Measurements from ENCODE around the gene ALDH8A1. TPM values are rescaled to one million over a fixed set of nuclear protein-coding genes. Genes with fewer than 3 reads are reported as not detected.

ALDH8A1 gene
- total and polyA plus RNA-seq, 2 experiments from 2014 or later = 2.0 to 2.1 TPM

DNA sequence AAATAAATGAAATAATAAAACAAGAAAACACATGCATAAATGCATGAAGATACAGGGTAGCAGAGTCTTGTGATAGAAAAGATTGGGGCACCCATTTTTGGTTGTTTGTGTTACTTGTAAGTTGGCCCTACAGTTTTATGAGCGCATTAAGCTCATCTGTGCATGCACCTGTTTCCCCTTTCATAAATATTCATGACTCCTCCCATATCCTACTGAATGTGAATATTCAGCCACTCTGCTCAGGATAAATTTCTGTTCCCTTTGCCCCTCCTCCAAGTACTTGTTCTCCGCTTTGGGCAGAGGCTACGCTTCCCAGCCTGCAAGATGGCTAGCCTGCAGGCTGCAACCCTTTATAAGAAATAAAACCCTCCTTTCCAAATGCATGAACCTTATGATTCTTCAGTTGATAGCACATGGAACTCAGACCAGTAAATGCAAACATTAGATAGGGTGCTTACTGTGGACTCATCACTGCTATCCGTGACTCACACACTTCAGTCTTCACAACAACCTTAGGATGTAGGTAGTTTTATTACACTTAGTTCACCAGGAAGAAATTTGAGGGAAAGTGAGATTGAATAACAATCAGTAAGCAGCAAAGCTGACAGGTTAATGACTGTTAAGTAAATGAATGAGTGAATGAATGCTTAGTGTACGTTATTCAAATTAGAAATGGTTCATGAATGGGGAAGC is 15.0 kb downstream of the ALDH8A1 start:
- H3K27ac ChIP-seq = no peak overlapping the region
- no peaks in the 10 kb centered on the region for H3K9me3 ChIP-seq (ENCODE audit: low read depth)
- no peaks in the 10 kb centered on the region for H3K4me1 ChIP-seq (ENCODE audit: low read depth)
- no peak for DNase-seq (ENCODE audit: low read depth in 1 of 2, low spot score in 1 of 2)
- H3K36me3 ChIP-seq = no peaks in the 10 kb centered on the region
- TF ChIP-seq, protein P1, sequence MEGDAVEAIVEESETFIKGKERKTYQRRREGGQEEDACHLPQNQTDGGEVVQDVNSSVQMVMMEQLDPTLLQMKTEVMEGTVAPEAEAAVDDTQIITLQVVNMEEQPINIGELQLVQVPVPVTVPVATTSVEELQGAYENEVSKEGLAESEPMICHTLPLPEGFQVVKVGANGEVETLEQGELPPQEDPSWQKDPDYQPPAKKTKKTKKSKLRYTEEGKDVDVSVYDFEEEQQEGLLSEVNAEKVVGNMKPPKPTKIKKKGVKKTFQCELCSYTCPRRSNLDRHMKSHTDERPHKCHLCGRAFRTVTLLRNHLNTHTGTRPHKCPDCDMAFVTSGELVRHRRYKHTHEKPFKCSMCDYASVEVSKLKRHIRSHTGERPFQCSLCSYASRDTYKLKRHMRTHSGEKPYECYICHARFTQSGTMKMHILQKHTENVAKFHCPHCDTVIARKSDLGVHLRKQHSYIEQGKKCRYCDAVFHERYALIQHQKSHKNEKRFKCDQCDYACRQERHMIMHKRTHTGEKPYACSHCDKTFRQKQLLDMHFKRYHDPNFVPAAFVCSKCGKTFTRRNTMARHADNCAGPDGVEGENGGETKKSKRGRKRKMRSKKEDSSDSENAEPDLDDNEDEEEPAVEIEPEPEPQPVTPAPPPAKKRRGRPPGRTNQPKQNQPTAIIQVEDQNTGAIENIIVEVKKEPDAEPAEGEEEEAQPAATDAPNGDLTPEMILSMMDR (IDR thresholded peaks at IDR 0.05; ENCODE audit: low read depth, low read length) = no peak
- H3K27me3 ChIP-seq = no peaks in the 10 kb centered on the region
- H3K4me3 ChIP-seq = no peak overlapping the region

DNA sequence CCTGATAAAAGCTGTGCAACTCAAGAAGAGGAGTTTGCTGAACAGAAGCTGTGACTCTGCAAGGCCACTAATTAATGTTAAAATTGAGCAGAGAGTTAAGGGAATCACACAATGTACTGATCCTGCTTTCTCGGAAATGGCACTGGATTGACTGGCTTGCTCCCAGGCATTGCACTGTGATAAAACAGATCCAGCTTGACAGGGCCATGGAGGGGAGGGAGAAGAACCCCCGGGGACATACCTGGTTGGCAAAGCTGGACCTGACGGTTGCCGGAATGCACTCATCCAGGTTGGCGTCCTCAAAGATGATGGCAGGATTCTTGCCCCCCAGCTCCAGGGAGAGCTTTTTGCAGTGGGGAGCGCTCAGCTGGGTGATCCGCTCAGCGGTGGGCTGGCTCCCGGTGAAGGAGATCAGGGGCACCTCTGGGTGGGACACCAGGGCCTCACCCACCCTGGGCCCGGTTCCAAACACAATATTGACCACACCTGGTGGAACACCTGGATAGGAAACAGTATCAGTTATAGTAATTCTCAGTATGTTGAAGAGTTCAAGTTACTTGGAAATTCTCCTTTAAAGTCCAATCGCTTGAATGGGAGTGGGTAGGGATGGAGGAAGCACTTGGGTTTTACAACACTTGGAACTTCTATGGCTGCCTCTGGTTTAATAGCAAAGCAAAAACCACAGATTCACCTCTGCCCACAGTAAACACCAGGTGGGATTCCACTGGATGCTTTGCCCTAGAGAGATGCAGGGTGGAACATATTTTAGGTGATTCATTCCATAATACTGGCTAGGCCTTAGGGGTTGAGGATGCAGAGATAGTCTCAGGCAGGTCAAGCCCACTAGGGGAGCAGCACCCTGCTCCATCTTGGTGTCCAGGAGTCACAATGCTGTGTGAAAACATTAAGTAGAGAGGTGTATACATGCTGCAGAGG is 17.1 kb downstream of the ALDH8A1 start:
- H3K27me3 ChIP-seq = no peaks in the 10 kb centered on the region
- H3K9me3 ChIP-seq (ENCODE audit: low read depth) = no peaks in the 10 kb centered on the region
- H3K4me3 ChIP-seq = no peak overlapping the region
- DNase-seq (ENCODE audit: low read depth in 1 of 2, low spot score in 1 of 2) = no peak
- H3K27ac ChIP-seq = no peak overlapping the region
- H3K4me1 ChIP-seq (ENCODE audit: low read depth) = no peaks in the 10 kb centered on the region
- TF ChIP-seq, protein P1 (IDR thresholded peaks at IDR 0.05; ENCODE audit: low read depth, low read length) = no peak
- H3K36me3 ChIP-seq = no peaks in the 10 kb centered on the region

DNA sequence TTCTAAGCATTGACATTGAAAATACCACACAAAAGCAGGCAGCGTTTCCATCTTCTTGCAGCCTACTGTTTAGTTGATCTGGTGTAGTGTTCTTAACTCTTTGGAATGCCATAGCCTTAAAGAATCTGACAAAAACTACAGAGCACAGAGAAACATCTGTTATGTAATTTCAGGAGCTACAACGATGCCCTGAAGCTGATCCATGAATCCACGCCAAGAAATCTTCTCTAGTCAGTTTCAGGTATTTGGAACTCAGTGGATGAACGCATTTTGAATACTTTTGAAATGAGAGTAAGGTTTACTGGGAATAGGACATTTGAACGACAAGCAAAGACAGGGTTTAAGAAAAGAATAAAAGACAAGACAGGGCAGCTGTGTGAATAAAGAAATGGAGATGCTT is 17.8 kb downstream of the ALDH8A1 start:
- Histone ChIP-seq H3K4me1 (ENCODE audit: low read depth) (no peaks in the 10 kb centered on the region), H3K9me3 (ENCODE audit: low read depth) (no peaks in the 10 kb centered on the region), H3K36me3 (no peaks in the 10 kb centered on the region), H3K27me3 (no peaks in the 10 kb centered on the region), H3K27ac (no peak overlapping the region), H3K4me3 (no peak overlapping the region)
- TF ChIP-seq, protein P1 (IDR thresholded peaks at IDR 0.05; ENCODE audit: low read depth, low read length) = no peak
- no peak for DNase-seq (ENCODE audit: low read depth in 1 of 2, low spot score in 1 of 2)

DNA sequence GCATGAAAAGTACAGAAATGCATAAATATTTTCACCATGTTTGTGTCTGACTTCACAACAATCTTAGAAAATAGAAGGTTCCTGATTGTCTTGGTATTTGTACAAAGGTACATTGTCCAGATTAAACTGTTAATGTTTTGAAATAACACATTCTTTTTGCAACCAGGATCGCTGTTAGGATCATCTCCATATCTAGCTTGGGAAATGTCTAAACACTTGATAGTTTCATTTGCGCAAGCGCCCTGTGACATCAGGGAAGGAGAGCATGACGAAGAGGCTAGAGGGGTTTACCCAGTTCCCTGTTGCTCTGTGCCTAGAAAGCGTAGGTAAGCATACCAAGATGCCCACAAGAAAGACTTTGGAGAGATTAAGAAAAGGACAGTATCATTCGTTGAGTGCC is 19.4 kb downstream of the ALDH8A1 start:
- Histone ChIP-seq H3K9me3 (ENCODE audit: low read depth) (no peaks in the 10 kb centered on the region), H3K36me3 (no peaks in the 10 kb centered on the region), H3K4me3 (no peak overlapping the region), H3K27me3 (no peaks in the 10 kb centered on the region), H3K27ac (no peak overlapping the region), H3K4me1 (ENCODE audit: low read depth) (no peaks in the 10 kb centered on the region)
- TF ChIP-seq, protein P1 (IDR thresholded peaks at IDR 0.05; ENCODE audit: low read depth, low read length) = no peak
- DNase-seq (ENCODE audit: low read depth in 1 of 2, low spot score in 1 of 2) = peak in 1 of 2 donors; percentile 36

DNA sequence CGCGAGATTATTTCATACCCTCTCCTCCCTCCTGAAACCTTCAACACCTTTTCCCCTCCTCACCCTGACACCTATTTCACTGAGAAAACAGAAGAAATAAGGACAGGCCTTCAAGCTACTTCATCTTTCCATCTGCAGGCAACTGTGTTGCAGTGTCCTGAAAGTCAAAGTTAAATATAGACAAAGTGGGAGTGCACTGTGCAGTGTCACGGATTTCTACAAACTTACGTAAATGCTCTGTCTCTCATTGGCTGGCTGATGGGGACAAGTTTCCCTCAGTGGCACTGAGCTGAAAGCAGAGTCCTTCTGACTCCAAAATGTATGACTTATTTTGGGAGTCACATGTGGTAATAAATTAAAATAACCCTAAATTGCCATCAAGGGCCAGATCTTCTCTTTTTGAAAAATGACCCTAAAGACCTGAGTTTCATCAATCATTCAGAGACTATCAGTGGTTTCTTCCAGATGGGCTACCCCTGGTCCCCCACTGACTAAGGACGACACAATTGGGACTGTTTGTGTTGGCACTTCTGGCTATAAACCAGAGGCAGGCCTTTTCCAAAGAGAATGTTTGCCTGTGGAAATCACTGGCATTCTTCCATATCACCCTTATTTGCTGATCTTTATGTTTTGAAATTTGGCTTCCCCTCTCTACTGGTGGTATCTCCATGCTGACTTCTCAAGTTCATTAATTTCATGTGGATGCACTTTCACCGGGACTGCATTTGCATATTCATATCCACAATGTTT is 21.6 kb downstream of the ALDH8A1 start:
- Histone ChIP-seq H3K36me3 (no peaks in the 10 kb centered on the region), H3K27ac (no peak overlapping the region), H3K9me3 (ENCODE audit: low read depth) (no peaks in the 10 kb centered on the region), H3K4me3 (no peak overlapping the region), H3K4me1 (ENCODE audit: low read depth) (no peaks in the 10 kb centered on the region), H3K27me3 (no peaks in the 10 kb centered on the region)
- TF ChIP-seq, protein P1 (IDR thresholded peaks at IDR 0.05; ENCODE audit: low read depth, low read length) = no peak
- no peak for DNase-seq (ENCODE audit: low read depth in 1 of 2, low spot score in 1 of 2)

All from cardiac muscle cell (in vitro differentiated cells and primary cell).